Muscle layer of colon (tissue), 2 donors: Measurements from ENCODE around the gene PTF1A.

ENCODE experiments used
- H3K27ac ChIP-seq: one replicate; pipeline ENCODE4 v1.7.0; 2013; ENCODE audit warnings: low read depth, mild to moderate bottlenecking, low read length, moderate library complexity
- H3K27me3 ChIP-seq, 2 donors: one replicate each; pipeline ENCODE4 v1.7.0; 2013; ENCODE audit warnings: low read length in 2 of 2, mild to moderate bottlenecking in 2 of 2; ENCODE audit not compliant: insufficient read depth in 2 of 2, control insufficient read depth in 1 of 2
- H3K36me3 ChIP-seq: one replicate; pipeline ENCODE4 v1.7.0; 2013; ENCODE audit warnings: mild to moderate bottlenecking, low read length; ENCODE audit not compliant: insufficient read depth
- H3K4me1 ChIP-seq: one replicate; pipeline ENCODE4 v1.7.0; 2013; ENCODE audit warnings: mild to moderate bottlenecking, low read length; ENCODE audit not compliant: insufficient read depth
- H3K4me3 ChIP-seq, 2 donors: one replicate each; pipeline ENCODE4 v1.7.0; 2013; ENCODE audit warnings: low read length in 2 of 2, low read depth in 1 of 2, mild to moderate bottlenecking in 1 of 2, moderate library complexity in 1 of 2
- H3K9ac ChIP-seq: one replicate; pipeline ENCODE4 v1.7.0; 2013; ENCODE audit warnings: low read length
- H3K9me3 ChIP-seq: one replicate; pipeline ENCODE4 v1.7.0; 2013; ENCODE audit warnings: mild to moderate bottlenecking, low read length
- donor health status: abdominal sarcoma.
- donor health status: Adenocarcinoma of cecum.

The PTF1A gene

DNA sequence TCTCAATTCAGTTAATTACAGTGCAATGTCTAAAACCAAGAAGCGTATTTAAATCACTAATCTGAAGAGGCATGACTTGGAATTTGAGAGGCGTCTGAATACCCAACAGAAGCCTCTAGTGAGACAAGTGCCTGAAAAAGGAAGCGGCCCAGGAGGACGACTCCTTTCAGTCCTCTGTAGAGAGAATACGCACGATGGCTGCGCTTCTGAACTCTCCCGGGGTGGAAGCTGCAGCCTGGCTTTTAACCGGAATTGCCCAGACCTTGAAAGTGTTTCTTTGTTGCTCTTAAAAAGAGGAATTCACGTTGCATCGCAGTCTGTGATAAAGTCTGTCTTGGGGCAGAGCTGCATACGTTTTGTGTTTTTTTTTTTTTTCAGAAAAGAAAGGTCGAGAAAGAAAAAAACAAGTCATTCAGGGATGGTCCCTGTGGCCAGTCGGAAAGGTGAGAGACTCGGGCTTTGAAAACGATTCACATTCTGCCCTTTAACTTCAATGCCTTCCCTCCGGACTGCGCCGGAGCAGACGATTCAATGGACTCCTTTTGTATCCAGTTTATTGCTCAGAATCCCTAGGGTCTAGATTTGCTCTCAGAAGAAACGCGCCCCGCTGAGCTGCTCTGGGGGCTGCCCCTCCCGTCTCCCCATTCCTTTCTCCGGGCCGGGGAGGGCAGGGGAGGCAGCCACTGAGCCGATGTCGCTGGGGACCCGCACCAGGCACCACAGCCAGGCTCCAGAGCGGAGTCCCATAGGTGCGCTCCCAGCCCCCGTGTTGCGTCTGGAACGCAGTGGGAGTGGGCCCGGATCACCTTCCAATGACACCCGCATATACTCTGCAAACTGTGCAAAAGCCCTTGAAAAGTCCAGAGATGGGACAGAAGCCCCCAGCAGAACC is 994 bp upstream of the PTF1A start:
- no peak overlapping the region for H3K27ac ChIP-seq
- H3K9me3 ChIP-seq, result no peaks in the 10 kb centered on the region
- no peaks in the 10 kb centered on the region for H3K36me3 ChIP-seq
- peaks cover 12 to 45% of the 10 kb centered on the region in 2 donors for H3K27me3 ChIP-seq
- H3K9ac ChIP-seq, result no peak overlapping the region
- H3K4me3 ChIP-seq, result no peak overlapping the region
- H3K4me1 ChIP-seq, result no peaks in the 10 kb centered on the region

DNA sequence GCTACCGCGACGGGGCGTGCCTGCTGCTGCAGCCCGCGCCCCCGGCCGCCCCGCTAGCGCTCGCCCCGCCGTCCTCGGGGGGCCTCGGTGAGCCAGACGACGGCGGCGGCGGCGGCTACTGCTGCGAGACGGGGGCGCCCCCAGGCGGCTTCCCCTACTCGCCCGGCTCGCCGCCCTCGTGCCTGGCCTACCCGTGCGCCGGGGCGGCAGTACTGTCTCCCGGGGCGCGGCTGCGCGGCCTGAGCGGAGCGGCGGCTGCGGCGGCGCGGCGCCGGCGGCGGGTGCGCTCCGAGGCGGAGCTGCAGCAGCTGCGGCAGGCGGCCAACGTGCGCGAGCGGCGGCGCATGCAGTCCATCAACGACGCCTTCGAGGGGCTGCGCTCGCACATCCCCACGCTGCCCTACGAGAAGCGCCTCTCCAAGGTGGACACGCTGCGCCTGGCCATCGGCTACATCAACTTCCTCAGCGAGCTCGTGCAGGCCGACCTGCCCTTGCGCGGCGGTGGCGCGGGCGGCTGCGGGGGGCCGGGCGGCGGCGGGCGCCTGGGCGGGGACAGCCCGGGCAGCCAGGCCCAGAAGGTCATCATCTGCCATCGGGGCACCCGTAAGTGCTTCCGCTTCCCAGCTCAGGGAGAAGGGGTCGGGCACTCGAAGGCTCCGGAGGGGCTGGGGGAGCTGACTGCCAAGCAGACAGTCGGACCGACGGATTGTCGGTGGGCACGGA is 761 bp downstream of the PTF1A start:
- no peak overlapping the region for H3K9ac ChIP-seq
- no peaks in the 10 kb centered on the region for H3K9me3 ChIP-seq
- no peak overlapping the region for H3K27ac ChIP-seq
- no peaks in the 10 kb centered on the region for H3K4me1 ChIP-seq
- no peaks in the 10 kb centered on the region for H3K36me3 ChIP-seq
- H3K4me3 ChIP-seq, result no peak overlapping the region
- peaks cover 12 to 58% of the 10 kb centered on the region in 2 donors for H3K27me3 ChIP-seq

DNA sequence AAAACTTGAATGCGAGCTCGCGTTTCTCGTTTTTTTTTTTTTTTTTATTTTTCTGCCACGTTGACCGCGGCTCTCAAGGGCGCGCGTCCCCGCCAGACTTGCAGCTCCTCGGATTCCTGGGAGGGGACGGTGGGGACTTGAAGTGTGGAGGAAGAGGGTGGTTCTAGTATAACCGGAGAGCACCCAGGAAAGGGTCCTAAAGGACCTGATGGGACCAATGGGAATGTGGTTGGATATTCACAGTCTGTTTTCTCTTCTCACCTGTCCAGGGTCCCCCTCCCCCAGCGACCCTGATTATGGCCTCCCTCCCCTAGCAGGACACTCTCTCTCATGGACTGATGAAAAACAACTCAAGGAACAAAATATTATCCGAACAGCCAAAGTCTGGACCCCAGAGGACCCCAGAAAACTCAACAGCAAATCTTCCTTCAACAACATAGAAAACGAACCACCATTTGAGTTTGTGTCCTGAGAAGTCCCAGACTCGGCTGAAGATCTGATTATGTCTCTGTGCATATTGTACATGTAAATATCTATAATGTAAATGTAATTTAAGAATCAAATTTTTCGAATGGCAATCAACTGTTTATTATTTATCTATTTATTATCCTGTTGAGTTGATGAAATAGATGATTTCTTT is 1.4 kb downstream of the PTF1A start:
- H3K27ac ChIP-seq, result no peak overlapping the region
- H3K9me3 ChIP-seq, result no peaks in the 10 kb centered on the region
- no peak overlapping the region for H3K9ac ChIP-seq
- H3K4me3 ChIP-seq, result no peak overlapping the region
- no peaks in the 10 kb centered on the region for H3K4me1 ChIP-seq
- peaks cover 12 to 53% of the 10 kb centered on the region in 2 donors for H3K27me3 ChIP-seq
- no peaks in the 10 kb centered on the region for H3K36me3 ChIP-seq

DNA sequence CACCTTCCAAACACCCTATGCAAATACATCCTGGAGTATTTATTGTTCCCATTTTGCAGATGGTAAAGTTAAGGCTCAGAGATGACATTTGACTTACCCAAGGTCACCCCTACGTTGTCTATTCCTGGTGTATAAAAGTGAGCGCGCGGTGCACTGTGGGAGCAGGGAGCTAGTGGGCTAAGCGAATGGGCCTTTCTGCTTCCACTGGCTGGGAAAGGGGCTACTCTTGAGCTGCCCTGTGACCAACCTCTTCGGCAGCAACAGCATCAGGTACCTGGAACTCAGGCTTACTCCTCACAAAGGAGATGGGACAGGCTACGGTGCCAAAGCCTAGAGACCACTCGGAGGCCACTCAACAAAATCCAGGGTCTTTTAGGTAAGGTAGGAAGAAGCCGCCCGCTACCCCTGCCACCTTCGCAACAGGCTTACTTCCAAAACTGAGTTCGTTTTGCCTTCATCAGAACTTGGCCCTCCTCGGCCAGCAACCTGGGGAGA is 2.4 kb downstream of the PTF1A start:
- H3K27me3 ChIP-seq, result peaks cover 12 to 63% of the 10 kb centered on the region in 2 donors
- no peak overlapping the region for H3K4me3 ChIP-seq
- H3K9ac ChIP-seq, result no peak overlapping the region
- no peak overlapping the region for H3K27ac ChIP-seq
- no peaks in the 10 kb centered on the region for H3K9me3 ChIP-seq
- no peaks in the 10 kb centered on the region for H3K36me3 ChIP-seq
- H3K4me1 ChIP-seq, result no peaks in the 10 kb centered on the region

DNA sequence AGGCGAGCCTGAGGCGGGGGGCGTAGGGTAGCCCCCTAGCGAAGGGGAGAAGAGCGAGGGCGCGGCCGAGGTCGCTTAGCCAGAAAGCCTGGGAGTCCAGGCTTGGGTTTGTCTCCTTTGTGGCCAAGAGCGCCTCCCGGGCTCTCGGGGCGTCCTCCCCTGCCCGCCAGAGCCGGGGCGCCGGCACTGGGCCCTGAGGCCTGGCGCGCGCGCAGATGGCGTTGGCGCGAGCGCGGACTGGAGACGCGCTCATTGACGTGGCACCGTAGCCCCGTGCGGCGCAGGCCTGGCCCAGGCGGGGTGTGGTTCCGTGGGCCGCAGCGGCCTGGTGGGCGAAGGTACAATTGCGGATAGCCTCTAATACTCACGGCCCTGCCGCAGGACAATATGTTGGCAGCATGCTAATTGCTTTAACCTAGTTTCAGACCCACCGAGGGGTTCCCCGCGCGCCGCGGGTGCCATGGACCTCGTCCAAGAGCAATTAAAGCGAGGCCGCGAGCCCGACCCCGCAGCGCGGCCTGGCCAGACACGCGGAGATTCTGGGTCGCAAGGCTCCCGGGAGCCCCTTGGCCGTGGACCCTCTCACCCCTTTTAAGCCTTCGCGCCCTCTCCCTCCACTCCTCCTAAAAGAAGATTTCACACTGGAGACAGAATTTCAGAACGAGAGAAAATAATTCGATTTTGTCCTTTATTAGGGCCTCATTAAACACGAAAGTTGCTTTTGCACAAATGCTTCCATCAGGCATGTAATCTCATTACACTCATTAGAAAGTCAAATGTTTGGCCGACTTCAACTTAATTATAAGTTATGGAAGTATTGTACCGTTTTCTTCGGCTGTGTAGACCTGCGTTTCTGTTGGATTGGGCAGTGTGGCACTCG is 3.1 kb downstream of the PTF1A start:
- H3K9me3 ChIP-seq, result no peaks in the 10 kb centered on the region
- no peak overlapping the region for H3K9ac ChIP-seq
- H3K4me1 ChIP-seq, result no peaks in the 10 kb centered on the region
- H3K27ac ChIP-seq, result no peak overlapping the region
- no peaks in the 10 kb centered on the region for H3K36me3 ChIP-seq
- H3K4me3 ChIP-seq, result no peak overlapping the region
- peaks cover 10 to 67% of the 10 kb centered on the region in 2 donors for H3K27me3 ChIP-seq

DNA sequence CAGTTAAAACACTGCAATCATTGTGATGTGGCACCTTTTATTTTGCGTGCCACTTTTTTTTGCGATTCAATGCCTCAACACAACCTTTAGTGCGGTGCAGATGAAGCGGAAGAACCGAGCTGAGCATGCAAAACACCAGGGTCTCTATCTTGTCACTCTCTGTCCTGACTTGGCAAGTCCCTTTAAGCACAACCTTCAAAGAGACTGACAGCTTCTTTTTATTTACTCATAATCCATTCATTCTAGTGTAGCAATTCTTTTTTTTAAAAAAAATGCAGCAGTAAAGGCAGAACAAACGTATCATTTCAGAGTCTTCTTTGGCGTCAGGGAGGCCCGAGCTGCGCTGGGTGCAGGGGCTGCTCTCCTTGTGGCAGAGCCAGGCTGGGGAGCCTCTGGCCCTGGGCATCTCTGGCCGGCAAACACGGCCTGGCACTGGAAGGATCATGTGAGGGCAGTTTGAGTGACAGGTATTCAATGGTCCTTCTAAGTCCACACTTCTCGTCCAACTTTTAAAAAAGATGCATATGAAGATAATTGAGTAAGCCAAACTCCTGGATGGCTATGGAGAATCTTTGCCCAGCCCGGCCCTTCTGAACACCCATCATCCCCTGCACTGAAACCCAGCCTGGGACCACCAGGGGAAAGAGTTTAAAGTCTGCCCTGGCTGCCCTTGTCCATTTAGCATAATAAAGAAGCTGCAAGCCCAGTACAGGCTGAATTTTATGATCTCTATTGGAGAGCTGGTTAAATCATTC is 3.9 kb downstream of the PTF1A start:
- Histone ChIP-seq H3K27ac (no peak overlapping the region), H3K27me3 (peaks cover 5 to 68% of the 10 kb centered on the region in 2 donors)

DNA sequence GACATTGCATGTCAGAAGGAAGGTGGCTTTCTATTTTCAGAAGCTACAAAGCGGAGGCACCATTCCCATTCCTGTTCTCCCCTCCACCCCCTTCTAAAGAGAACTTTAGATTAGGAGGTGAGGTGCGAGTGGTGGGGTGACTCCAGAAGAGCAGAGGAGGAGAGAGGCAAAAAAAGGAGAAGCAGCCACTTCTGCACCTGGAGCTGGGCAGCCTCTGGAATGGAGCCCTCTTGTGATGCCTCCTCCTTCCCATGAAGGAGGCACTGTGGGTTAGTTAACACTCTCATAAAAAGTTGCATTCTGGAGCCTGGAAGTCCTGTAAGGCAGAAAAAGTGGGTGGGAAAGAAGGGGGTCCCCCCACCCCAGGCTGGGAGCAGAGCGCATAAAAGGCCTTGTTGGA is 4.8 kb downstream of the PTF1A start:
- H3K4me3 ChIP-seq, result no peak overlapping the region
- peaks cover 5 to 59% of the 10 kb centered on the region in 2 donors for H3K27me3 ChIP-seq
- H3K4me1 ChIP-seq, result no peaks in the 10 kb centered on the region
- H3K27ac ChIP-seq, result no peak overlapping the region
- no peaks in the 10 kb centered on the region for H3K36me3 ChIP-seq
- H3K9ac ChIP-seq, result no peak overlapping the region
- H3K9me3 ChIP-seq, result no peaks in the 10 kb centered on the region

More for the DNA sequence above, 3.9 kb downstream of the PTF1A start:
- Histone ChIP-seq H3K9me3 (no peaks in the 10 kb centered on the region), H3K9ac (no peak overlapping the region), H3K36me3 (no peaks in the 10 kb centered on the region), H3K4me1 (no peaks in the 10 kb centered on the region), H3K4me3 (no peak overlapping the region)

DNA sequence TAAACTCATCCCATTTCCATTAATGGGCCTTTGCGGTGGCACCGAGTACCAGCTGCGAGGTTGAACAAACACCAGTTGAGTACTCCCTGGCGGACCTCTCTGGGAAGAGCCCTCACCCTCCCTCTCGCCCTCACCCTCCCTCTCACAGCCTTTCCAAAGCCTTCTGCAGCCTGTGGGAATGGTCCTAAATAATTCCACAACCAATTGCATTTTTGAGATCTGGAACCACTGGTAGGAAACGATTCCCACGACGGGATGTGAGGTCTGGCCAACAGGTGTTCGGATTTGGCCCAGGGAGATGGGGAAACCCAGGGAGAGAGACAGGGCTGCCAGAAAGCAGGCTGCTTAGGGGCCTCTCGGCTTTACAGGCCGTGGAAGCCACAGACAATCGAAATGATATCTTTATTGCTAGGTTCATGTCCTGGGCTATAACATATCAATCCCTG is 5.3 kb downstream of the PTF1A start:
- Histone ChIP-seq H3K9me3 (no peaks in the 10 kb centered on the region), H3K36me3 (no peaks in the 10 kb centered on the region), H3K4me1 (no peaks in the 10 kb centered on the region), H3K27me3 (peaks cover 5 to 54% of the 10 kb centered on the region in 2 donors), H3K9ac (no peak overlapping the region), H3K27ac (no peak overlapping the region), H3K4me3 (no peak overlapping the region)

DNA sequence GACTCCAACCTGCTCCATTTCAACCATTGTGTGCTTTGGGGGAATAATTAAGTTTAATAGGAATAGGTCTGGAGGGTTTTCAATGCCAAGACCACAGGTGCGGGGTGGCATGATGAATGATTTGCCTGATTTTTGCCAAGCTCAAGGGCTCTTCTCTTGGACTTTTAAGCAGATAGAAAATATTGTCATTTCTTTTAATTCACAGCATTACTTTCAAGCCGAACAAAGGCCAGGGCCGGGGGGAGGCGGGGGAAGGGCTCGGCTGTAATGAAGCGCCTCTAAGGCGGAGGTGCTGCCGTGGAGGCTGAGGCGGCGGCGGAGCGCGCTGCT is 6.5 kb downstream of the PTF1A start:
- H3K27me3 ChIP-seq, result peaks cover 14 to 49% of the 10 kb centered on the region in 2 donors
- no peak overlapping the region for H3K27ac ChIP-seq
- H3K4me1 ChIP-seq, result no peaks in the 10 kb centered on the region
- H3K4me3 ChIP-seq, result no peak overlapping the region
- no peak overlapping the region for H3K9ac ChIP-seq
- H3K9me3 ChIP-seq, result no peaks in the 10 kb centered on the region
- H3K36me3 ChIP-seq, result no peaks in the 10 kb centered on the region

DNA sequence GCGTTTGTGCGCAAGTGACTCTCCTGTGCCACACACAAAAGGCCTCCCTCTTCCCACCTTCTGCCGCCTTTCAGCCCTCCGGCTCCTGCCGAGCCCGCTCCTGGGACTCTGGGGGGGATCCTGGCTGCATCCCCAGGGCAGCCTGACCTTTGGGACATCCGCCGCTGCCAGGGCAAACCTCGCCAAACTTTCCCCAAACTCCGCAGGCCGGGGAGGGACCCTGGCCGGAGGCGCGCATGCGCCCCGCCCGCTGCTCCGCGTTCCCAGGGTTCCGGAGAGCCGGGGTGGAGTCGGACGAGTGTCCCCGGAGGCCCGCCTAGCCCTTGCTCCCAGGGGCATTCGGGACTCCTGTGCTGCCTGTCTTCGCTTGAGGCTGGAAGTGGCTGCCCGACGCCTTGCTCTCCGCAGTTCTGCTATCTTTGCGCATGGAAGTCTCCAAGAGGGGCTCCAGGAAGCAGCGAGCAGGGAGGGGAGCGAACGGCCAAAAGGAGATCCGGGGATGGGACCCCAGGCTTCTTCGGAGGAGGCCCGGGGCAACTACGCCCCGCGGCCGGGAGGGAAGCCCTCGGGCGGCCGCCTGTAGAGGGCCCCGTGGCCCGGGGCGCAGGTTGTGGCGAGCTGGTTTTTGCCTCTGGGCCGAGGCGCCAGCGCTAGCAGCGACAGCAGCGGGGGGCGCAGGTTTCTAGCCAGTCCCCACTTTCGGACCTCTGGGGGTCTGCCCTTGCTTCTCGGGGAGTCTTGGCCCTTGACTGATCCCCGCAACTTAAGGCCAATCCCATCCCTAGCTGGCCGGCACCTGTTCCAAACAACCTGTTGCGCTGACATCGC is 7.0 kb downstream of the PTF1A start:
- Histone ChIP-seq H3K4me1 (no peaks in the 10 kb centered on the region), H3K36me3 (no peaks in the 10 kb centered on the region), H3K9ac (no peak overlapping the region), H3K27ac (no peak overlapping the region), H3K4me3 (no peak overlapping the region), H3K27me3 (peaks cover 14 to 45% of the 10 kb centered on the region in 2 donors), H3K9me3 (no peaks in the 10 kb centered on the region)
